ENCODE measurements around the gene RENBP.

DNA sequence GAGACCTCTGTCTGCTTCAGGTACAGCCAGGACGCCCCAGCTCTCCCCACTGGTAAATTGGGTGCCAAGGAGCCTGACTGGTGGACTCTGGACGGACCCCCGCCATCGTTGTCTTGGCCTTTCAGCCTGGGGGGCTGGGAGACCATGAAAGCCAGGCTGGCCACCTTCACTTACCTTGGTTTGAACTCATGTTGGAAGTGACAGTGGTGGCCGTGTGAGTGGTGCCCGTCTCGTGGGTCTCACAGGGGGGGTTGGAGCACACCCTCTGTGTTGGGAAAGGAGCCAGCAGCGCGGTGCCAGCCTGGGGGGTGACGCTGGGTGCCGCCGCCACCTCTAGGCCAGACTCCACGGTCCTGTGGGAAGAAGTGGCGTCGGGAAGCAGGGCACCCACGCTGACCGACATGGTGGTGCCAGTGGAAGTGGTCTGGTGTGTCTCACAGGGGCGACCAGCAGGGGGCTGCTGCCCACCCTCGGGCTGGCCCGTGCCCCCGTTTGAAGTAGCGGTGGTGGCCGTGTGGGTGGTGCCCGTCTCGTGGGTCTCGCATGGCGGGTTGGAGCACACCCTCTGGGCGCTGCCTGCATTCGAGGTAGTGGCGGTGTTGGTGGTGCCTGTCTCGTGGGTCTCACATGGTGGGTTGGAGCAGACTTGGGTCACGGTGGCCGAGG, 9.6 kb upstream of the RENBP start:
- TF ChIP-seq, protein P1, sequence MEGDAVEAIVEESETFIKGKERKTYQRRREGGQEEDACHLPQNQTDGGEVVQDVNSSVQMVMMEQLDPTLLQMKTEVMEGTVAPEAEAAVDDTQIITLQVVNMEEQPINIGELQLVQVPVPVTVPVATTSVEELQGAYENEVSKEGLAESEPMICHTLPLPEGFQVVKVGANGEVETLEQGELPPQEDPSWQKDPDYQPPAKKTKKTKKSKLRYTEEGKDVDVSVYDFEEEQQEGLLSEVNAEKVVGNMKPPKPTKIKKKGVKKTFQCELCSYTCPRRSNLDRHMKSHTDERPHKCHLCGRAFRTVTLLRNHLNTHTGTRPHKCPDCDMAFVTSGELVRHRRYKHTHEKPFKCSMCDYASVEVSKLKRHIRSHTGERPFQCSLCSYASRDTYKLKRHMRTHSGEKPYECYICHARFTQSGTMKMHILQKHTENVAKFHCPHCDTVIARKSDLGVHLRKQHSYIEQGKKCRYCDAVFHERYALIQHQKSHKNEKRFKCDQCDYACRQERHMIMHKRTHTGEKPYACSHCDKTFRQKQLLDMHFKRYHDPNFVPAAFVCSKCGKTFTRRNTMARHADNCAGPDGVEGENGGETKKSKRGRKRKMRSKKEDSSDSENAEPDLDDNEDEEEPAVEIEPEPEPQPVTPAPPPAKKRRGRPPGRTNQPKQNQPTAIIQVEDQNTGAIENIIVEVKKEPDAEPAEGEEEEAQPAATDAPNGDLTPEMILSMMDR (IDR thresholded peaks at IDR 0.05), result no peak
- TF ChIP-seq POLR2A (IDR thresholded peaks at IDR 0.05), result no peak
